HG03571 (cell line): ENCODE measurements around the gene CLVS2.

Experiments
- ATAC-seq: cut with Tn5 transposase; IDR thresholded peaks from one replicate; pipeline ENCODE4 v1.9.1; 2021; ENCODE audit not compliant: unreplicated experiment

The CLVS2 gene

DNA sequence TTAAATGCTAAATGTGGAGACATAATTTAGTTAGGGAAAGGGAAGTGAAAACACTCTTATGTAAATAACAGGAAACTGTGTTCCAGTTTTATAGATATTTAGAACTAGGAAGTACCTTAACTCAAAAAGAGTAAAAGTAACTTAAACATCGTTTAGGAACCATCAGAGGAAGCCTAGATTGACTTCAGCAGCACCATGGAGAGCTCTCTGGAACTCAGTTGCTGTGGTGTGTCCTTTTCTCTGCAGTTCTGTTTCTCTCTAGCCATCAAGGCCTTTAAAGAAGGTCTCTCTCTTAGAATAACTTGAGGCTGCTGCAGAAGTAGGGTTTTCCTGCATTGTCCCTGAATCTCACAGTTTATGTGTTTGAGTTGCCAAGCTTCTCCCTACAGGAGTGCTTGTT, 26.9 kb downstream of the CLVS2 start:
- ATAC-seq, result no peak

- ATAC-seq, result no peak
These were observed 28.9 kb downstream of the CLVS2 start for GRCh38 chr6:123024976-123025375.

DNA sequence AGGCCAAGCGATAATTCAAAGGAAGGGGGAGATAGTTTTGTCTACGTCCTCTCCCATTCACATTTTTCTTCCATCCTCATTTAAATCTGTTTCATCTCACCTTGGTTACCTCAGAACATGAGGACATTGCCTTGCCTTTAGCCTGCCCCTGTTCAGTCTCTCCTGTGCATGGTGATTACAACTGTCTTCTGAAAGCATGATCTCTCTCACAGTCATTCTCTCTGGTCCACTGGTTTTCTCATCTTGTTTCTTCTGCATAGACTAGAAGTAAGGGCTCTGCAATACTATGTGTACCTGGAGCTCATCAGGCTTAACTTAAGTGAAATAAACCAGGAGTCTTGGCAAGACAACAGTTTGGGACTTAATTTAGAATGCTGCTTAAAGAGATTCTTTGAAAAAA, 31.4 kb downstream of the CLVS2 start:
- ATAC-seq, result no peak

DNA sequence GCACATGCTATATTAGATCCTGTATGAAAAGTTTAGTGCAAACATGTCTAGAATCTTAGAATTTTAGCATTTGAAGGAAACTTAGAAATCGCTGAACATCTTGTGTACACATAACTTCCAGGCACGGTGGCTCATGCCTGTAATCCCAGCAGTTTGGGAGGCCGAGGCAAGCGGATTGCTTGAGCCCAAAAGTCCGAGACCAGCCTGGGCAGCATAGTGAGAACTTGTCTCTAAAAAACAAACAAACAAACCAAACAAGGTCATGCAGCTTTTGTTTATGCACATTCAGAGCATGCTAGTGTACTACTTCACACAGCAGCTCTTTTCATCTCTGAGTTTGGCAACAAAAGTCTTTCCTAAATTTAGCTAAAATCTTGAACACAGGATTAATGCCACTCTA, 32.2 kb downstream of the CLVS2 start:
- ATAC-seq, result no peak

- no peak for ATAC-seq
These were observed 34.2 kb downstream of the CLVS2 start for GRCh38 chr6:123030282-123030681.

DNA sequence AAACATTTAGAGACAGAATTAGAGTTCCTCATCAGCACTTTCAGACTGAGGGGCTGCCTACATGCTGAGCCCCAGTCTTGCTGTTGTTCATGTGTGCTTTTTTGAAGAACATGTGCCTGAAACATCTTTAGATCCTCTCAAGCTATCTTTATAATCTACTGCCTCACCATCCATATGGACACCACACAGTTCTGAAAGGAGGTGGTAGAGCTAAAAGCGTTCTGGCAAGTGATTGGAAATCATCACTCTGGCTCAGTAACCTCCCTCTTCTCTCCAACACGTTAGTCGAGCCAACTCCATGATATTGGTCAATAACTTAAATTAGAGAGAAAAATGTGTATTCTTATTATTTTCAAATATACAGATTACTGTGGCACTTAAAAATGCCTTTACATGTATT, 40.6 kb downstream of the CLVS2 start:
- no peak for ATAC-seq

DNA sequence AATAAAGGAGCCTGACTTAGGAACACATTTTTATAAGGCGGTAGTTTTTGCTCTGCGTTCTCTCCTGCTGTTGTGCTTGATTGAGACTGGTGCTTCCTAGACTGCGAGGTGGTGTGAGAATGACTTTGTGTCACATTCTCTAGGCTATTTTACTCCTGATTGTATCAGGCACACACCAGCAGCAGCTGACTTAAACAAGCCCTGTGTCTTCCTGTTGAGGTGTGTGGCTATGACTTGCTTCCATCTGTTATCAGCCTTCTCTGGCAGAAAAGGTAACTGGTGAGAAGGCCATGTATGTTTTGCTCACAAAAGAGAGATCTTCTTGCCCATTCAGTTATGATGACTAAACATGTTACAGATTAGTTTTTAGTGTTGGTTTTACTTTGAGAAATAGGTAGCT, 43.4 kb downstream of the CLVS2 start:
- no peak for ATAC-seq

DNA sequence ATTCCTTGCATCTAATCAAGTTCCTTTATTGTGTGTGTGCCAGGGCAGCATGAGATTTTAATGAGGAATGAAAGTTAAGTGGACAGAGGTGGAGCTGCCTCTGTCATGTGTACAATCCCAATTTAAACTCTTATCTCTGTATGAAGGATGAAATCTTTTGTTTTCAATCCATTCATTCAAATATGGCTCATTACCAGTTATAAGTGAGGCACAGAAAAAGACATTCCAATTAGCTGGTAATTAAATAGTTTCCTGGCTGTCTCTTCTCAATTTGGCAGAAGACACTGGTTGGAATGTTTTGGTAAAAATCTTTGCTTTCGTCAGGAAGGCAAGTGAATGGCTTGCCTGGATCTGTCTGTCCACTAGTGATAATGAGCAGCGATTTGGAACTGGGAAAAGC, 46.4 kb downstream of the CLVS2 start:
- ATAC-seq, result no peak

DNA sequence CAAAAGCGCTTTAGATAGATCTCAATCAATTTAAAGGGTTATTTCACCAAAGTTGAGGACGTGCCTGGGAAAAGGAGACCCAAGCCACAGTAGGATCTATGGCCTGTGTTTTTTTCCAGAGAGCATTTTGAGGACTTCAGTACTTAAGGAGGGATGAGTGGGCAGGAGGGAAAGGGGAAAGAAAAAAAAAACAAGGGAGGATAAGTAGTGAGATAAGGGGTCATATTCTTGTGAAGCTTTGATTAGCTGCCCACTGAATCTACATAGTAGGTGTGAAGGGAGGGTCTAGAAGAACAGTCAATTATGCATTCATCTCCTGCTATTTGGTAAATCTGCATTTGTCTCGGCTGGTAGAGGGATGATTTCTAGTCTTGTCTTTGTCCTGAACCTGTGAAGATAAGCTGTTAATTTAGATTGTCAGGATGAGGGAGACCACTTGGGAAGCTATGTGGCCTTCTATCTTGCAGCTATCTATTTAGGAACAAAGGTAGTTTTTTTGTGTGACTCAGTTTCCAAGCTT, 48.4 kb downstream of the CLVS2 start:
- ATAC-seq, result no peak

DNA sequence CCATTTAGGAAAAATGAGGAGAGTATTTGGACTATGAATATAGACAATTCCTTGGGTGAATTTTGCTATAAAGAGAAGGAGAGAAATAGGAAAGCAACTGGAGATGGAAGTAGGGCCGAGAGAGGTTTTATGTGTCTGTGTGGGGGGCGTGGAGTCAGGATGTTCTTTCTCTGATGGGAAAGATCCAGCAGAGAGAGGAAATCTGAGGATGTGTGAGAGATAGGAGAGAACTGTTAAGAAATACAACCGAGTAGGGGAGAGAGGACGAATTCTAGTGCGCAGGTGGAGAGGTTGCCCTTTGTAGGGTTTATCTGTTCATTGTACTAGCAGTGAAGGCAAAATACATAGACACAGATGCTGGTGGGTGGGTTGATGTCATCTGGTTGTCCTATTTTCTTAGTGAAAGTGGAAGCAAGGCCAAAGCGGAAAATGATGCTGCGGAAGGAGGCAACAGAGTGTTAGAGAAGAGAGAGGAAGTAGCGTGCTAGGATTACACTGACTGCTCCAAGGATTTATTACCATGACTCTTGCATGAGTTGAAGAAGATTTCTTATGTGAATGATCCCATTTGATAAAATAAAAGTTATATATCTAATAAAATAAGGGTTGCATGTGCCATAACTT, 57.7 kb downstream of the CLVS2 start:
- ATAC-seq, result no peak

GRCh38 chr6:123055256-123055655, 59.2 kb downstream of the CLVS2 start:
- no peak for ATAC-seq

- no peak for ATAC-seq
These were observed 66.6 kb downstream of the CLVS2 start for GRCh38 chr6:123062670-123063069.

DNA sequence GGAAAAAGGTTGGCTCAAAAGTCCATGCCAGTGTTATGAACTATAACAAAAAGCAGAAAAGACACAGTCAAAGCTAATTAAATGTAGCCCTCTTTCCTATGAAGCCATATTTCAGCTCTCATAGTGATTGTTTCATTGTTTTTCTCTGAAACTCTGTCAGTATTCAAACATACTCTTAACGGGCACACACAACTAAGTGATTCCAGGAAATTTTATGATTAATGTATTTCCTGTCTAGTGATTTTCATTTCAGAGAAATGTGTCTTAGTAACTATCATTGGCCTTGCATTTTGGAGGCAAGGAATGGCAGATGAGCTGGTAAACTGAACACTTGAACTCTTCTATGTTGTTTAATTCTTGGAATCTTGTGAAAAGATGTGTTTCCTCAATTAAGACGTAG, 68.0 kb downstream of the CLVS2 start:
- no peak for ATAC-seq

- ATAC-seq, result no peak
These were observed 78.6 kb downstream of the CLVS2 start for GRCh38 chr6:123074616-123075015.

GRCh38 chr6:123085403-123085802, 89.4 kb downstream of the CLVS2 start:
- no peak for ATAC-seq

GRCh38 chr6:123089226-123089625, 93.2 kb downstream of the CLVS2 start:
- no peak for ATAC-seq

- ATAC-seq, result no peak
These were observed 95.3 kb downstream of the CLVS2 start for GRCh38 chr6:123091091-123091895.

DNA sequence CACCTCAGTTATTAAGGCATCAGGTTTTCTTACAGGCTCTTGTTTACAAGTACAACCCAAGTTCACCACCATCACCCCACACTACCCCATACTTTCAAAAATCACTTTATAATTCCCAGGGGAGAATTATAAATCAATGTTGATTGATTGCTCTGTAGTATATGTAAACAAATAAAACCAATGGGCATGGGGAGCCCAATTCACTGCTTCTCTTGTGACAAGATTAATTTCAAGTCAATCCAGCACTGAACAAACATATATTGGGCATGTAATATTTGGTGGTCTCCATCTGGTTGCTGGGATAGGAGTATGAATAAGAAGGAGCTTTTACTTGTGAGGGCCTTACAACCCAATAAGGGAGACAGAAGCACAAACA, 95.8 kb downstream of the CLVS2 start:
- no peak for ATAC-seq

- ATAC-seq, result no peak
These were observed 98.8 kb downstream of the CLVS2 start for GRCh38 chr6:123094795-123095194.

DNA sequence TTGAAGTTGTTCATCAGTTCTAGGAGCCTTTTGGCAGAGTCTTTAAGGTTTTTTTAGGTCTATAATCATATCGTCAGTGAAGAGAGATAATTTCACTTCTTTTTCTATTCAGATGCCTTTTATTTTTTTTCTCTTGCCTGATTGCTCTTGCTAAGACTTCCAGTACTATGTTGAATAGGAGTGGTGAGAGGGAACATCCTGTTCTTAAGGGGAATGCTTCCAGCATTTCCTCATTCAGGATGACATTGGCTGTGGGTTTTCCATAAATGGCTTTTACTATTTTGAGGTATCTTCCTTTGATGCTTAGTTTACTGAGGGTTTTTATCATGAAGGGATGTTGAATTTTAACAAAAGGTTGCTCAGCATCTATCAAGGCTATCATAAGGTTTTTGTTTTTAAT, 109.5 kb downstream of the CLVS2 start:
- no peak for ATAC-seq

DNA sequence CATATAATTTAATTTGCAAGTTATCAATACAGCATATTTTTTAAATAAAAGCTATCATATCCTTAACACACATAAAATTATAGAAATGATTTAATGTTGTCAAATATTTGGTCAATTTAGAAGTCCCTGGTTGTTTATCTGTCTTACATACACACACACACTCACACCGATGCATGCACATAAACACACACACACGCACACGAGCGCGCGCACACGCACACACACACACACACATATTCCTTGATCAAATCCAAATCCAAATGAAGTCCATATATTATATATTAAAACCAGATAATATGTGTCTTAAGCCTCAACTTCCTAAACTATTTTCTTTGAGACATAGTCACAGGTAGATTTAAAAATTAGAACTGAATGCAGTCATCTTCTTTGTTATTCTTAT, 120.3 kb downstream of the CLVS2 start:
- no peak for ATAC-seq

DNA sequence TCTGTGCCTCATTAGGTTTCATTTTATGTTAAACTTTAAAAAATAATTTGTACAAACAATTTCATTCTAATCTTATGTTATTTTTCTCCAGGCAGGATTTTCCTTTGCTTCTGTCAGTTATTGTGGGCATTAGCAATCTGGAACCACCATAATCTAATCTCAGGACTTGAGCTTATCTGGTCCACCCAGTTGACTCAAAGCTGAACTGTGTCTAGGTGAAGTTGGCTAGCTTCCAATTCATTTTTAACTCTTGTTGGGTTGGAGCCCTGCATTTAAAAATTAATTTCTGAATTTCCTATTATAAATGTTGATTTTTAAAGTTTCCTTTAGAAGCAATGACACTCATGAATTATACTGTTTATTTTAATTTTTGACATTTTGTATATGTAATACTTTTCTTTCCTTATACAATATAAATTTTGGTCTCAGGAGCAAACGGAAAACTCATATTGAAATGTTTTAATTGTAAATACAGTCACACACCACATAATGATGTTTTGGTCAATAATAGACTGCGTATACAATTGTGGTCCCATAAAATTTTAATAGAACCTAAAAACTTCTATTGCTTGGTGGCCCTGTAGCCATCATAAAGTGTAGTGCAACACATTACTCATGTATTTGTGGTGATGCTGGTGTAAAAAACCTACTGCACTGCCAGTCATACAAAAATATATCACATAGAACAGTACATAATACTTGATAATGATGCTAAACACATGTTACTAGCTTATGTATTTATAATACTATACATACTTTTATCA, 121.3 kb downstream of the CLVS2 start:
- no peak for ATAC-seq
